ENCODE data around the gene UBTD2.

DNA sequence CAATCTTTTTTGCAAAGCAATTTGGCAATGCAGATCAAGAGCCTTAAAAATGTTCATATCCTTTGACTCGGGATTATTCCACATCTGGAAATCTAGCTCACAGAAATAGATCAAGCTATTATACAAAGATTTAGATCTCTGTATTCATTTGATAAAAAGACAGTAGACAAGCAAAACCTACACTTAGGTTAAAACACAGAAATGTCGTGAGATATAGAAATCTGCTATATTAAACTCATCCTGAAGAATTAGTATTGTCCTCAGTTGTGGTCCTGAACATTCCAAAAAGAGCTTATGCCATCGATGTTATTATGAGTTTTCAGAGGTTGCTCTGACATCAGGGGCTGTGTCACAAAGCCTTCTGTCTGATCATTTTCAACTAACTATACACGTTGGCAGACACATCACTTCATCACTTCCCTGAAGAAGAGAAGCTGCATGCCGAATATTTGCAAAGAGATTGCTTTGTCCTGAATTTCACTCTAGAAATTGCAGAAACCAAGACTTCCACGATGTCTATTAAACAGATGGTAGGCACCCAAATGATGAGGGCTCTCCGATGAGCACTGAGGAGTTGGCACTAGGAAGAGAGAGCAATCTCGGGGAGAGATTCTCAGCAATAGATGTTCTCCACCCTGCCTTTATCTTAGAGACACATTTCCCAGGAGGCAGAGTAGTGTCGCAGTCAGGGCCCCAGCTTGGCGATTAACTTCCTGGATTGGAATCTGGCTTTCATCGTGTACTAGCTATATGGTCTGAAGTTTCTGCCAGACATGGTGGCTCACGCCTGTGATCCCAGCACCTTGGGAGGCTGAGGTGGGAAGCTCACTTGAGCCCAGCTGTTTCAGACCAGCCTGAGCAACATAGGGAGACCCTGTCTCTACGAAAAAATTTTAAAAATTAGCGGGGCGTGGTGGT is 1.9 kb upstream of the UBTD2 start:
- TF ChIP-seq, protein P1, sequence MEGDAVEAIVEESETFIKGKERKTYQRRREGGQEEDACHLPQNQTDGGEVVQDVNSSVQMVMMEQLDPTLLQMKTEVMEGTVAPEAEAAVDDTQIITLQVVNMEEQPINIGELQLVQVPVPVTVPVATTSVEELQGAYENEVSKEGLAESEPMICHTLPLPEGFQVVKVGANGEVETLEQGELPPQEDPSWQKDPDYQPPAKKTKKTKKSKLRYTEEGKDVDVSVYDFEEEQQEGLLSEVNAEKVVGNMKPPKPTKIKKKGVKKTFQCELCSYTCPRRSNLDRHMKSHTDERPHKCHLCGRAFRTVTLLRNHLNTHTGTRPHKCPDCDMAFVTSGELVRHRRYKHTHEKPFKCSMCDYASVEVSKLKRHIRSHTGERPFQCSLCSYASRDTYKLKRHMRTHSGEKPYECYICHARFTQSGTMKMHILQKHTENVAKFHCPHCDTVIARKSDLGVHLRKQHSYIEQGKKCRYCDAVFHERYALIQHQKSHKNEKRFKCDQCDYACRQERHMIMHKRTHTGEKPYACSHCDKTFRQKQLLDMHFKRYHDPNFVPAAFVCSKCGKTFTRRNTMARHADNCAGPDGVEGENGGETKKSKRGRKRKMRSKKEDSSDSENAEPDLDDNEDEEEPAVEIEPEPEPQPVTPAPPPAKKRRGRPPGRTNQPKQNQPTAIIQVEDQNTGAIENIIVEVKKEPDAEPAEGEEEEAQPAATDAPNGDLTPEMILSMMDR (conservative IDR thresholded peaks at IDR 0.05; ENCODE audit: low read depth in 2 of 2), result no peak
- no peak for TF ChIP-seq CREB1 (CRISPR knock-in tag; IDR thresholded peaks at IDR 0.05; ENCODE audit: low read depth)
- no peak for TF ChIP-seq POLR2AphosphoS5 (IDR thresholded peaks at IDR 0.05; ENCODE audit: low read depth)
- TF ChIP-seq EZH2 (IDR thresholded peaks at IDR 0.05; ENCODE audit: low read depth, unreplicated experiment), result no peak
- TF ChIP-seq, protein P2, sequence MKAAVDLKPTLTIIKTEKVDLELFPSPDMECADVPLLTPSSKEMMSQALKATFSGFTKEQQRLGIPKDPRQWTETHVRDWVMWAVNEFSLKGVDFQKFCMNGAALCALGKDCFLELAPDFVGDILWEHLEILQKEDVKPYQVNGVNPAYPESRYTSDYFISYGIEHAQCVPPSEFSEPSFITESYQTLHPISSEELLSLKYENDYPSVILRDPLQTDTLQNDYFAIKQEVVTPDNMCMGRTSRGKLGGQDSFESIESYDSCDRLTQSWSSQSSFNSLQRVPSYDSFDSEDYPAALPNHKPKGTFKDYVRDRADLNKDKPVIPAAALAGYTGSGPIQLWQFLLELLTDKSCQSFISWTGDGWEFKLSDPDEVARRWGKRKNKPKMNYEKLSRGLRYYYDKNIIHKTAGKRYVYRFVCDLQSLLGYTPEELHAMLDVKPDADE (IDR thresholded peaks at IDR 0.05), result no peak
- TF ChIP-seq EZH2phosphoT487 (IDR thresholded peaks at IDR 0.05; ENCODE audit: unreplicated experiment), result no peak
- TF ChIP-seq, protein P3, sequence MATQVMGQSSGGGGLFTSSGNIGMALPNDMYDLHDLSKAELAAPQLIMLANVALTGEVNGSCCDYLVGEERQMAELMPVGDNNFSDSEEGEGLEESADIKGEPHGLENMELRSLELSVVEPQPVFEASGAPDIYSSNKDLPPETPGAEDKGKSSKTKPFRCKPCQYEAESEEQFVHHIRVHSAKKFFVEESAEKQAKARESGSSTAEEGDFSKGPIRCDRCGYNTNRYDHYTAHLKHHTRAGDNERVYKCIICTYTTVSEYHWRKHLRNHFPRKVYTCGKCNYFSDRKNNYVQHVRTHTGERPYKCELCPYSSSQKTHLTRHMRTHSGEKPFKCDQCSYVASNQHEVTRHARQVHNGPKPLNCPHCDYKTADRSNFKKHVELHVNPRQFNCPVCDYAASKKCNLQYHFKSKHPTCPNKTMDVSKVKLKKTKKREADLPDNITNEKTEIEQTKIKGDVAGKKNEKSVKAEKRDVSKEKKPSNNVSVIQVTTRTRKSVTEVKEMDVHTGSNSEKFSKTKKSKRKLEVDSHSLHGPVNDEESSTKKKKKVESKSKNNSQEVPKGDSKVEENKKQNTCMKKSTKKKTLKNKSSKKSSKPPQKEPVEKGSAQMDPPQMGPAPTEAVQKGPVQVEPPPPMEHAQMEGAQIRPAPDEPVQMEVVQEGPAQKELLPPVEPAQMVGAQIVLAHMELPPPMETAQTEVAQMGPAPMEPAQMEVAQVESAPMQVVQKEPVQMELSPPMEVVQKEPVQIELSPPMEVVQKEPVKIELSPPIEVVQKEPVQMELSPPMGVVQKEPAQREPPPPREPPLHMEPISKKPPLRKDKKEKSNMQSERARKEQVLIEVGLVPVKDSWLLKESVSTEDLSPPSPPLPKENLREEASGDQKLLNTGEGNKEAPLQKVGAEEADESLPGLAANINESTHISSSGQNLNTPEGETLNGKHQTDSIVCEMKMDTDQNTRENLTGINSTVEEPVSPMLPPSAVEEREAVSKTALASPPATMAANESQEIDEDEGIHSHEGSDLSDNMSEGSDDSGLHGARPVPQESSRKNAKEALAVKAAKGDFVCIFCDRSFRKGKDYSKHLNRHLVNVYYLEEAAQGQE (IDR thresholded peaks at IDR 0.05; ENCODE audit: unreplicated experiment), result no peak
- TF ChIP-seq NANOG (IDR thresholded peaks at IDR 0.05; ENCODE audit: borderline replicate concordance), result no peak
- no peak for TF ChIP-seq ZNF114 (CRISPR knock-in tag; IDR thresholded peaks at IDR 0.05)
- no peak for TF ChIP-seq STAT1 (IDR thresholded peaks at IDR 0.05; ENCODE audit: unreplicated experiment)
- TF ChIP-seq JUNB (IDR thresholded peaks at IDR 0.05; ENCODE audit: unreplicated experiment), result no peak

Measured in GM23338 (cell line).